Stimulated activated naive B cell treated with anti-CD40 and anti-IgM and Interleukin-4, amounts not matched to agents 10 μg/mL and 1 μg/mL and 100 μg/mL, for 72 hours (primary cell): ENCODE data around the gene POLE.

Experiments used
- ATAC-seq, 2 donors: fragments of 150-1000 bp; cut with Tn5 transposase; replicated peaks; 2 replicates each; pipeline ENCODE4 v1.10.0; 2021; ENCODE audit warnings: moderate library complexity in 1 of 2
- DNase-seq: peaks from one replicate; pipeline ENCODE4 v3.0.0; 2021
- H3K27ac Mint-ChIP-seq: one replicate; pipeline ENCODE4 v1.8.0; 2022; ENCODE audit warnings: mild to moderate bottlenecking, mixed read lengths
- H3K27me3 Mint-ChIP-seq, 2 donors: one replicate each; pipeline ENCODE4 v1.8.0; 2022; ENCODE audit warnings: mixed read lengths in 2 of 2
- H3K36me3 Mint-ChIP-seq, 2 donors: one replicate each; pipeline ENCODE4 v1.8.0; 2022; ENCODE audit warnings: mixed read lengths in 2 of 2, mild to moderate bottlenecking in 1 of 2
- H3K4me1 Mint-ChIP-seq, 2 donors: one replicate each; pipeline ENCODE4 v1.8.0; 2022; ENCODE audit warnings: mixed read lengths in 2 of 2, mild to moderate bottlenecking in 1 of 2
- H3K4me3 Mint-ChIP-seq, 2 donors: one replicate each; pipeline ENCODE4 v1.8.0; 2022; ENCODE audit warnings: mild to moderate bottlenecking in 2 of 2, mixed read lengths in 2 of 2, moderate library complexity in 1 of 2
- H3K9me3 Mint-ChIP-seq, 2 donors: one replicate each; pipeline ENCODE4 v1.8.0; 2022; ENCODE audit warnings: mixed read lengths in 2 of 2, mild to moderate bottlenecking in 1 of 2

Gene POLE

GRCh38 chr12:132724506-132725241 is 37.5 kb upstream of the POLE start:
- Mint-ChIP-seq H3K27ac (peak overlapping the region; percentile 77), H3K4me1 (peaks cover 6% of the 10 kb centered on the region in 2 donors), H3K27me3 (no peaks in the 10 kb centered on the region), H3K4me3 (no peak overlapping the region), H3K9me3 (no peaks in the 10 kb centered on the region), H3K36me3 (peaks cover 46 to 67% of the 10 kb centered on the region in 2 donors)
- ATAC-seq = no peak
- DNase-seq = no peak

- H3K27ac Mint-ChIP-seq = peak overlapping the region; percentile 42
- peaks cover 1 to 6% of the 10 kb centered on the region in 2 donors for H3K4me1 Mint-ChIP-seq
- no peak for ATAC-seq
Observed at GRCh38 chr12:132723764-132724140, 36.6 kb upstream of the POLE start.

GRCh38 chr12:132723015-132723763 is 36.0 kb upstream of the POLE start:
- Mint-ChIP-seq H3K4me1 (peaks cover 0 to 5% of the 10 kb centered on the region in 2 donors), H3K36me3 (peaks cover 46 to 70% of the 10 kb centered on the region in 2 donors), H3K27ac (peak overlapping the region; percentile 42), H3K4me3 (peak overlapping the region in 1 of 2 donors; percentile 8), H3K9me3 (no peaks in the 10 kb centered on the region), H3K27me3 (no peaks in the 10 kb centered on the region)
- ATAC-seq (no peak), DNase-seq (no peak)

More at GRCh38 chr12:132723764-132724140, 36.6 kb upstream of the POLE start:
- Mint-ChIP-seq H3K36me3 (peaks cover 45 to 69% of the 10 kb centered on the region in 2 donors), H3K27me3 (no peaks in the 10 kb centered on the region), H3K9me3 (no peaks in the 10 kb centered on the region), H3K4me3 (peak overlapping the region in 1 of 2 donors; percentile 8)
- DNase-seq = no peak

- no peak overlapping the region for H3K4me3 Mint-ChIP-seq
- H3K36me3 Mint-ChIP-seq = peaks cover 47 to 60% of the 10 kb centered on the region in 2 donors
- DNase-seq (no peak), ATAC-seq (no peak)
- H3K4me1 Mint-ChIP-seq = peaks cover 0 to 5% of the 10 kb centered on the region in 2 donors
- no peaks in the 10 kb centered on the region for H3K9me3 Mint-ChIP-seq
- H3K27ac Mint-ChIP-seq = peak overlapping the region; percentile 84
- no peaks in the 10 kb centered on the region for H3K27me3 Mint-ChIP-seq
Observed at GRCh38 chr12:132720606-132721345, 33.6 kb upstream of the POLE start.

GRCh38 chr12:132719954-132720324 is 32.8 kb upstream of the POLE start:
- DNase-seq (no peak), ATAC-seq (no peak)
- no peak overlapping the region for H3K4me3 Mint-ChIP-seq
- no peaks in the 10 kb centered on the region for H3K27me3 Mint-ChIP-seq
- H3K4me1 Mint-ChIP-seq = peaks cover 0 to 5% of the 10 kb centered on the region in 2 donors
- peaks cover 45 to 54% of the 10 kb centered on the region in 2 donors for H3K36me3 Mint-ChIP-seq
- H3K27ac Mint-ChIP-seq = peak overlapping the region; percentile 42
- no peaks in the 10 kb centered on the region for H3K9me3 Mint-ChIP-seq

- H3K4me1 Mint-ChIP-seq = peaks cover 3 to 8% of the 10 kb centered on the region in 2 donors
- ATAC-seq (no peak), DNase-seq (no peak)
- H3K36me3 Mint-ChIP-seq = peaks cover 46 to 56% of the 10 kb centered on the region in 2 donors
- H3K27me3 Mint-ChIP-seq = no peaks in the 10 kb centered on the region
- H3K4me3 Mint-ChIP-seq = no peak overlapping the region
- H3K9me3 Mint-ChIP-seq = no peaks in the 10 kb centered on the region
- H3K27ac Mint-ChIP-seq = peak overlapping the region; percentile 84
Observed at GRCh38 chr12:132719141-132719953, 32.2 kb upstream of the POLE start.

- Mint-ChIP-seq H3K27ac (peak overlapping the region; percentile 84), H3K36me3 (peaks cover 44 to 52% of the 10 kb centered on the region in 2 donors)
- no peak for ATAC-seq
Observed at GRCh38 chr12:132718644-132719043, 31.5 kb upstream of the POLE start.

GRCh38 chr12:132717531-132718387 is 30.6 kb upstream of the POLE start:
- H3K27me3 Mint-ChIP-seq = no peaks in the 10 kb centered on the region
- DNase-seq (no peak), ATAC-seq (no peak)
- H3K4me3 Mint-ChIP-seq = peak overlapping the region in 1 of 2 donors; percentile 5
- H3K27ac Mint-ChIP-seq = peak overlapping the region; percentile 56
- no peaks in the 10 kb centered on the region for H3K9me3 Mint-ChIP-seq
- peaks cover 11 to 13% of the 10 kb centered on the region in 2 donors for H3K4me1 Mint-ChIP-seq
- H3K36me3 Mint-ChIP-seq = peaks cover 40 to 50% of the 10 kb centered on the region in 2 donors

More at GRCh38 chr12:132718644-132719043, 31.5 kb upstream of the POLE start:
- Mint-ChIP-seq H3K4me1 (peaks cover 5 to 8% of the 10 kb centered on the region in 2 donors), H3K27me3 (no peaks in the 10 kb centered on the region), H3K4me3 (no peak overlapping the region), H3K9me3 (no peaks in the 10 kb centered on the region)
- DNase-seq = no peak

- ATAC-seq (no peak), DNase-seq (no peak)
- Mint-ChIP-seq H3K4me1 (peaks cover 15 to 18% of the 10 kb centered on the region in 2 donors), H3K36me3 (peaks cover 39 to 50% of the 10 kb centered on the region in 2 donors), H3K27ac (no peak overlapping the region), H3K9me3 (no peaks in the 10 kb centered on the region), H3K4me3 (no peak overlapping the region), H3K27me3 (no peaks in the 10 kb centered on the region)
Observed at GRCh38 chr12:132717011-132717410, 29.9 kb upstream of the POLE start.

GRCh38 chr12:132716356-132716755 is 29.2 kb upstream of the POLE start:
- Mint-ChIP-seq H3K36me3 (peaks cover 39 to 50% of the 10 kb centered on the region in 2 donors), H3K27me3 (no peaks in the 10 kb centered on the region), H3K4me3 (no peak overlapping the region), H3K27ac (no peak overlapping the region), H3K4me1 (peaks cover 15 to 19% of the 10 kb centered on the region in 2 donors), H3K9me3 (no peaks in the 10 kb centered on the region)
- no peak for DNase-seq
- no peak for ATAC-seq

GRCh38 chr12:132715874-132716273 is 28.7 kb upstream of the POLE start:
- ATAC-seq (no peak), DNase-seq (no peak)
- peaks cover 15 to 19% of the 10 kb centered on the region in 2 donors for H3K4me1 Mint-ChIP-seq
- peaks cover 35 to 45% of the 10 kb centered on the region in 2 donors for H3K36me3 Mint-ChIP-seq
- no peak overlapping the region for H3K4me3 Mint-ChIP-seq
- H3K27ac Mint-ChIP-seq = no peak overlapping the region
- no peaks in the 10 kb centered on the region for H3K27me3 Mint-ChIP-seq
- no peaks in the 10 kb centered on the region for H3K9me3 Mint-ChIP-seq

GRCh38 chr12:132713123-132713522 is 26.0 kb upstream of the POLE start:
- no peaks in the 10 kb centered on the region for H3K9me3 Mint-ChIP-seq
- H3K27ac Mint-ChIP-seq = no peak overlapping the region
- peaks cover 29 to 30% of the 10 kb centered on the region in 2 donors for H3K36me3 Mint-ChIP-seq
- H3K4me3 Mint-ChIP-seq = no peak overlapping the region
- DNase-seq = no peak
- peaks cover 16 to 19% of the 10 kb centered on the region in 2 donors for H3K4me1 Mint-ChIP-seq
- no peaks in the 10 kb centered on the region for H3K27me3 Mint-ChIP-seq
- no peak for ATAC-seq
